ENCODE measurements around the gene C22orf39.

C22orf39 gene

GRCh38 chr22:19400881-19401280 lies 46.6 kb downstream of the C22orf39 start:
- DNase-seq (ENCODE audit: low read depth, low spot score) = no peak

GRCh38 chr22:19398652-19399051 lies 48.9 kb downstream of the C22orf39 start:
- no peak for DNase-seq (ENCODE audit: low read depth, low spot score)

- DNase-seq (ENCODE audit: low read depth, low spot score) = no peak
Observed at GRCh38 chr22:19398206-19398605, 49.3 kb downstream of the C22orf39 start.

- no peak for DNase-seq (ENCODE audit: low read depth, low spot score)
Observed at GRCh38 chr22:19397734-19398104, 49.8 kb downstream of the C22orf39 start.

GRCh38 chr22:19396934-19397733 lies 50.4 kb downstream of the C22orf39 start:
- DNase-seq (ENCODE audit: low read depth, low spot score) = no peak

- DNase-seq (ENCODE audit: low read depth, low spot score) = no peak
Observed at GRCh38 chr22:19396561-19396933, 51.0 kb downstream of the C22orf39 start.

- no peak for DNase-seq (ENCODE audit: low read depth, low spot score)
Observed at GRCh38 chr22:19395276-19395675, 52.2 kb downstream of the C22orf39 start.

GRCh38 chr22:19394274-19395050 lies 53.0 kb downstream of the C22orf39 start:
- DNase-seq (ENCODE audit: low read depth, low spot score) = no peak

GRCh38 chr22:19393704-19394103 lies 53.8 kb downstream of the C22orf39 start:
- DNase-seq (ENCODE audit: low read depth, low spot score) = no peak
